Muscle layer of colon (tissue), 2 donors: ENCODE results near the gene STXBP5L.
"Not testable (repeated sequence)": the region's sequence is repeated elsewhere in the genome, so short reads cannot be mapped to it uniquely, and the experiment has no call there.

Source experiments
- H3K27ac ChIP-seq: one replicate; pipeline ENCODE4 v1.7.0; 2013; ENCODE audit warnings: low read depth, mild to moderate bottlenecking, low read length, moderate library complexity
- H3K27me3 ChIP-seq, 2 donors: one replicate each; pipeline ENCODE4 v1.7.0; 2013; ENCODE audit warnings: low read length in 2 of 2, mild to moderate bottlenecking in 2 of 2; ENCODE audit not compliant: insufficient read depth in 2 of 2, control insufficient read depth in 1 of 2
- H3K36me3 ChIP-seq: one replicate; pipeline ENCODE4 v1.7.0; 2013; ENCODE audit warnings: mild to moderate bottlenecking, low read length; ENCODE audit not compliant: insufficient read depth
- H3K4me1 ChIP-seq: one replicate; pipeline ENCODE4 v1.7.0; 2013; ENCODE audit warnings: mild to moderate bottlenecking, low read length; ENCODE audit not compliant: insufficient read depth
- H3K4me3 ChIP-seq, 2 donors: one replicate each; pipeline ENCODE4 v1.7.0; 2013; ENCODE audit warnings: low read length in 2 of 2, low read depth in 1 of 2, mild to moderate bottlenecking in 1 of 2, moderate library complexity in 1 of 2
- H3K9ac ChIP-seq: one replicate; pipeline ENCODE4 v1.7.0; 2013; ENCODE audit warnings: low read length
- H3K9me3 ChIP-seq: one replicate; pipeline ENCODE4 v1.7.0; 2013; ENCODE audit warnings: mild to moderate bottlenecking, low read length
- donor health status: abdominal sarcoma.
- donor health status: Adenocarcinoma of cecum.

STXBP5L gene

GRCh38 chr3:121063628-121064027 lies 155.6 kb downstream of the STXBP5L start:
- Histone ChIP-seq H3K27ac (no peak overlapping the region), H3K4me3 (no peak overlapping the region), H3K27me3 (no peaks in the 10 kb centered on the region), H3K36me3 (no peaks in the 10 kb centered on the region), H3K9me3 (no peaks in the 10 kb centered on the region), H3K4me1 (no peaks in the 10 kb centered on the region), H3K9ac (no peak overlapping the region)

DNA sequence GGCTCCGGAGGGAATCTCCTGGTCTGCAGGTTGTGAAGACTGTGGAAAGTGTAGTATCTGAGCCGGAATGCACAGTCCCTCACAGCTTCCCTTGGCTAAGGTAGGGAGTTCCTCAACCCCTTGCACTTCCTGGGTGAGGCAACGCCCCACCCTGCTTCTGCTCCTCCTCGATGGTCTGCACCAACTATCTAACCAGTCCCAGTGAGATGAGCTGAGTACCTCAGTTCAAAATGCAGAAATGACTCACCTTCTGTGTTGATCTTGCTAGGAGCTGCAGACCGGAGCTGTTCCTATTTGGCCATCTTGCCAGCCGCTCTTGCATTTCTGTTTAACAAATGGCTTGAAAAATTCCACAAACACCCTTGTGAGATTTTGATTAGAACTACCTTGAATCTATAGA lies 156.1 kb downstream of the STXBP5L start:
- H3K36me3 ChIP-seq, result no peaks in the 10 kb centered on the region
- H3K27ac ChIP-seq, result no peak overlapping the region
- no peaks in the 10 kb centered on the region for H3K27me3 ChIP-seq
- no peaks in the 10 kb centered on the region for H3K4me1 ChIP-seq
- H3K4me3 ChIP-seq, result no peak overlapping the region
- no peaks in the 10 kb centered on the region for H3K9me3 ChIP-seq
- no peak overlapping the region for H3K9ac ChIP-seq

GRCh38 chr3:121072133-121072532 lies 164.1 kb downstream of the STXBP5L start:
- Histone ChIP-seq H3K27me3 (no peaks in the 10 kb centered on the region), H3K27ac (no peak overlapping the region), H3K4me1 (no peaks in the 10 kb centered on the region), H3K4me3 (no peak overlapping the region), H3K9ac (no peak overlapping the region), H3K36me3 (no peaks in the 10 kb centered on the region), H3K9me3 (no peaks in the 10 kb centered on the region)

GRCh38 chr3:121073011-121073410 lies 165.0 kb downstream of the STXBP5L start:
- H3K9ac ChIP-seq, result no peak overlapping the region
- no peaks in the 10 kb centered on the region for H3K27me3 ChIP-seq
- H3K9me3 ChIP-seq, result no peaks in the 10 kb centered on the region
- no peaks in the 10 kb centered on the region for H3K36me3 ChIP-seq
- H3K4me3 ChIP-seq, result no peak overlapping the region
- H3K4me1 ChIP-seq, result no peaks in the 10 kb centered on the region
- H3K27ac ChIP-seq, result no peak overlapping the region

- no peaks in the 10 kb centered on the region for H3K9me3 ChIP-seq
- no peak overlapping the region for H3K27ac ChIP-seq
- no peak overlapping the region for H3K4me3 ChIP-seq
- H3K36me3 ChIP-seq, result no peaks in the 10 kb centered on the region
- no peaks in the 10 kb centered on the region for H3K27me3 ChIP-seq
- no peak overlapping the region for H3K9ac ChIP-seq
- H3K4me1 ChIP-seq, result no peaks in the 10 kb centered on the region
These were observed 167.2 kb downstream of the STXBP5L start for GRCh38 chr3:121075191-121075590.

DNA sequence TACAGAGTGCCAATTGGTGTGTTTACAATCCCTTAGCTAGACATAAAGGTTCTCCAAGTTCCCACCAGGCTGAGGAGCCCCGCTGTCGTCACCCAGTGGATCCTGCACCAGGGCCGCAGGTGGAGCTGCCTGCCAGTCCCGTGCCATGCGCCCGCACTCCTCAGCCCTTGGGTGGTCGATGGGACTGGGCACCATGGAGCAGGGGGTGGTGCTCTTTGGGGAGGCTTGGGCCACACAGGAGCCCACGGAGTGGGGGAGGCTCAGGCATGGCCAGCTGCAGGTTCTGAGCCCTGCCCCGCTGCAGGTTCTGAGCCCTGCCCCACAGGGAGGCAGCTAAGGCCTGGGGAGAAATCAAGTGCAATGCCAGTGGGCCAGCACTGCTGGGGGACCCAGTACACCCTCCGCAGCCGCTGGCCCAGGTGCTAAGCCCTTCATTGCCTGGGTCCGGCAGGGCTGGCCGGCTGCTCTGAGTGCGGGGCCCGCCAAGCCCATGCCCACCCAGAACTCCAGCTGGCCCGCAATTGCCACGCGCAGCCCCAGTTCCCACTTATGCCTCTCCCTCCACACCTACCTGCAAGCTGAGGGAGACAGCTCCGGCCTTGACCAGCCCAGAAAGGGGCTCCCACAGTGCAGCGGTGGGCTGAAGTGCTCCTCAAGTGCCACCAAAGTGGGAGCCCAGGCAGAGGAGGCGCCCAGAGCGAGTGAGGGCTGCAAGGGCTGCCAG lies 170.5 kb downstream of the STXBP5L start:
- H3K36me3 ChIP-seq, H3K27ac ChIP-seq, H3K27me3 ChIP-seq, H3K9ac ChIP-seq, H3K4me1 ChIP-seq, H3K9me3 ChIP-seq, H3K4me3 ChIP-seq: not testable (repeated sequence)

DNA sequence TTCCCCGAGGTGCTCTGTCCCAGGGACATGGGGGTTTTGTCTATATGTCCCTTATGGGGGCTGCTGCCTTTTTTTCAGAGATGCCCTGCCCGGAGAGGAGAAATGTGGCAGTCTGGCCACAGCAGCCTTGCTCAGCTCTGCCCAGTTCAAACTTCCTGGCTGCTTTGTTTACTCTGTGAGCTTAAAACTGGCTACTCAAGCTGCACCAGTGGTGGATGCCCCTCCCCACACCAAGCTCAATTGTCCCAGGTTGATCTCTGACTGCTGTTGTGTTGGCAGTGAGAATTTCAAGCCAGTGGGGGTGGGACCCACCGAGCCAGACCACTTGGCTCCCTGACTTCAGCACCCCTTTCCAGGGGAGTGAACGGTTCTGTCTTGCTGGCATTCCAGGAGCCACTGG lies 188.9 kb downstream of the STXBP5L start:
- no peaks in the 10 kb centered on the region for H3K4me1 ChIP-seq
- H3K27ac ChIP-seq, result no peak overlapping the region
- H3K27me3 ChIP-seq, result no peaks in the 10 kb centered on the region
- H3K9ac ChIP-seq, result no peak overlapping the region
- no peaks in the 10 kb centered on the region for H3K36me3 ChIP-seq
- H3K4me3 ChIP-seq, result no peak overlapping the region
- H3K9me3 ChIP-seq, result no peaks in the 10 kb centered on the region

- not testable (repeated sequence) for H3K36me3 ChIP-seq, H3K4me3 ChIP-seq, H3K9me3 ChIP-seq, H3K27ac ChIP-seq, H3K4me1 ChIP-seq, H3K9ac ChIP-seq, H3K27me3 ChIP-seq
These were observed 203.1 kb downstream of the STXBP5L start for GRCh38 chr3:121111086-121111485.

DNA sequence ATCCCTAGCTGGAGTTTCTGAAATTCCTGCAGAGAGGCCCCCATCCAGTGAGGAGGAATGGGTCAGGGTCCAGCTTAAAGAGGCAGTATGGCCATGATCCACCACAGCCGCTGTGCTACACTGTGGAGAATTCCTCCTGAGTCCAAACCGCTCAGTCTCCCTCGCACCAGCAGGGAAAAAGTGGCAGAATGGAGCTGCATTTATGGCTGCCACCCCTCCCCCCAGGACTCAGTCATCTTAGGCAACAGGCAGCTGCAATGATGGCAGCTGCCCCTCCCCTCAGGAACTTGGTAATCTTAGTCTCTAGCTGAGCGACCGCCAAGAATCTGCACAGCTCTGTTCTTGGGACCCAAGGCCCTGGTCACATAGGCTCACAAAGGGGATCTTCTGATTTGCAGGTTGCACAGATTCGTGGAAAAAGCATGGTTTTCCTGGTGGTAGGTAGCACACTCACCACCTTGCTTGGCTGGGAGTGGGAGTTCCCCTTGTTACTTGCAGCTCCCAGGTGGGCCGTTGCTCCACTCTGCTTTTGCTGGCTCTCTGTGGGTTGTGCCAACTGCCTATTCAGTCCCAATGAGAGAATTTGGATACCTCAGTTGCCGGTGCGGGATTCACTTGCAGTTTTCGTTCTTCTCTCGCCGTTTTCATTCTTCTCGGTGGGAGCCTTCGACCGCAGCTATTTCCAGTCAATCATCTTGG lies 204.1 kb downstream of the STXBP5L start:
- Histone ChIP-seq H3K27ac (no peak overlapping the region), H3K4me3 (no peak overlapping the region), H3K27me3 (no peaks in the 10 kb centered on the region), H3K9ac (no peak overlapping the region), H3K4me1 (no peaks in the 10 kb centered on the region), H3K36me3 (no peaks in the 10 kb centered on the region), H3K9me3 (no peaks in the 10 kb centered on the region)

DNA sequence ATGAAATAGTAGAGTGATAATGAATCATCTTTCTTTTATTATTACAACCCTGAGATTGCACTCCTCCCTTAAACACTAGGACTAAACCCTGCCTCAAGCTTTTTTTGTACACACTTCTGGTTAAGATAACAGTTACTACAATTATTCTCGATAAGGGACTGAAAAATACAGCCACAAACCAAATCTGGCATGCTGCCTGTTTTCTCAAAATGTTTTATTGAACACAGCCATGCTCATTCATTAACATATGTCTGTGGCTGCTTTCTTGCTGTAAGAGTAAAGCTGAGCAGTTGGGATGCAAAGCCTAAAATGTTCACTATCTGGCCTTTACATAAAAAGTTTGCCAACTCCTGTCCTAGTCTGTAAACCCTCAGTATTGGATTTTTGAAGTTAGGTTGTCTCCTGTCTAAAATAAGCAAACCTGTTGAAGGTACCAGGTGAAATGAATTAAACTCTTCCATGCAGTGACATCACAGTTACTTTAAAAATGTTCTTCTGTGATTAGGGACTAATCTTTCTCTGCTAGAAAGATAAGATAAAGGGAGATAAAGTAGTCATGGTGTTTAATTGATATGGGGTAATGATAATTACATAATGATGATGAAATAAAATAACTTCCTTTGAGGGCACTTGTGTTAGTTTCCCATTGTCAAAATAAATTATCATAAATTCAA lies 218.2 kb downstream of the STXBP5L start:
- no peak overlapping the region for H3K9ac ChIP-seq
- H3K27ac ChIP-seq, result no peak overlapping the region
- H3K27me3 ChIP-seq, result no peaks in the 10 kb centered on the region
- no peak overlapping the region for H3K4me3 ChIP-seq
- H3K4me1 ChIP-seq, result peaks cover 5% of the 10 kb centered on the region
- no peaks in the 10 kb centered on the region for H3K9me3 ChIP-seq
- no peaks in the 10 kb centered on the region for H3K36me3 ChIP-seq

DNA sequence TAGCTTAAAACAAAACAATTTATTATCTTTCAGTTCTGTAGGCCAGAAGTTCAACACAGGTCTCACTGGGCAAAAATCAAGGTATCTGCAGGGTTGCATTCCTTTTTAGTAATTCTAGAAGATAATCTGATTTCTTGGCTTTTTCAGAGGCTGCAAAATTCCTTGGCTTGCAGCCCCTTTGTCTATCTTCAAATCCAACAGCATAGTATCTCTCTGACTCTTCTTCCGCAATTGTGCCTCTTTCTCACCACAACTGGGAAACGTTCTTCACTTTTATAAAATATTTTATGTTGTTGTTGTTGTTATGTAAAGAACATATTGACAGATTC lies 218.7 kb downstream of the STXBP5L start:
- H3K27me3 ChIP-seq, result no peaks in the 10 kb centered on the region
- H3K4me1 ChIP-seq, result peaks cover 5% of the 10 kb centered on the region
- H3K27ac ChIP-seq, result no peak overlapping the region
- H3K36me3 ChIP-seq, result no peaks in the 10 kb centered on the region
- no peak overlapping the region for H3K4me3 ChIP-seq
- no peaks in the 10 kb centered on the region for H3K9me3 ChIP-seq
- no peak overlapping the region for H3K9ac ChIP-seq
